Osteoblast (primary cell): ENCODE results near the gene PNP. TPM values are rescaled to one million over a fixed set of nuclear protein-coding genes. Genes with fewer than 3 reads are reported as not detected.

Experiments used
- DNase-seq: peaks from one replicate; pipeline ENCODE4 v3.0.0; 2011; ENCODE audit warnings: low spot score, mixed read lengths; ENCODE audit not compliant: insufficient read length; ENCODE audit errors: missing footprints
- H2AFZ ChIP-seq: 2 replicates; pipeline ENCODE4 v1.6.0; 2011; ENCODE audit warnings: mild to moderate bottlenecking, low read length
- H3K27ac ChIP-seq: 2 replicates; pipeline ENCODE4 v1.5.1; 2011; ENCODE audit warnings: mild to moderate bottlenecking, low read depth, low read length, moderate library complexity
- H3K27me3 ChIP-seq: 2 replicates; pipeline ENCODE4 v1.6.0; 2012; ENCODE audit warnings: mild to moderate bottlenecking, control low read depth, inconsistent platforms, low read length, moderate library complexity; ENCODE audit not compliant: insufficient read depth
- H3K36me3 ChIP-seq: 2 replicates; pipeline ENCODE4 v1.5.1; 2011; ENCODE audit warnings: mild to moderate bottlenecking, low read length, control low read depth, moderate library complexity; ENCODE audit not compliant: insufficient read depth
- H3K4me1 ChIP-seq: 2 replicates; pipeline ENCODE4 v1.5.1; 2011; ENCODE audit warnings: mild to moderate bottlenecking, low read length, control low read depth, moderate library complexity; ENCODE audit not compliant: insufficient read depth
- H3K4me2 ChIP-seq: 2 replicates; pipeline ENCODE4 v1.6.0; 2011; ENCODE audit warnings: mild to moderate bottlenecking, low read length; ENCODE audit not compliant: insufficient read depth
- H3K4me3 ChIP-seq: fragments of 200-600 bp; sonication (generic); 3 replicates; pipeline ENCODE4 v1.5.1; 2012; ENCODE audit warnings: mild to moderate bottlenecking, low read length, inconsistent platforms; ENCODE audit not compliant: insufficient read depth
- H3K79me2 ChIP-seq: 2 replicates; pipeline ENCODE4 v1.6.0; 2012; ENCODE audit warnings: mild to moderate bottlenecking, low read length, control low read depth, inconsistent platforms; ENCODE audit not compliant: insufficient read depth
- H3K9me3 ChIP-seq: 2 replicates; pipeline ENCODE4 v1.5.1; 2011; ENCODE audit warnings: low read depth, low read length, control low read depth
- H4K20me1 ChIP-seq: 2 replicates; pipeline ENCODE4 v1.6.0; 2012; ENCODE audit warnings: mild to moderate bottlenecking, low read length, control low read depth; ENCODE audit not compliant: insufficient read depth
- total RNA-seq: library from RNA; depleted of rRNA; stranded (reverse); fragments of >200 nt; gene quantifications from 2 replicates; pipeline ENCODE4 v1.2.3, GENCODE V29; 2012
- TF ChIP-seq, protein P1 (sequence below): IDR thresholded peaks from 2 replicates; pipeline ENCODE4 v1.5.1; 2011; ENCODE audit warnings: mild to moderate bottlenecking, low read depth, low read length, moderate library complexity; ENCODE audit errors: extremely low read depth

PNP gene
- total RNA-seq, 1 donor = 29.7 TPM

DNA sequence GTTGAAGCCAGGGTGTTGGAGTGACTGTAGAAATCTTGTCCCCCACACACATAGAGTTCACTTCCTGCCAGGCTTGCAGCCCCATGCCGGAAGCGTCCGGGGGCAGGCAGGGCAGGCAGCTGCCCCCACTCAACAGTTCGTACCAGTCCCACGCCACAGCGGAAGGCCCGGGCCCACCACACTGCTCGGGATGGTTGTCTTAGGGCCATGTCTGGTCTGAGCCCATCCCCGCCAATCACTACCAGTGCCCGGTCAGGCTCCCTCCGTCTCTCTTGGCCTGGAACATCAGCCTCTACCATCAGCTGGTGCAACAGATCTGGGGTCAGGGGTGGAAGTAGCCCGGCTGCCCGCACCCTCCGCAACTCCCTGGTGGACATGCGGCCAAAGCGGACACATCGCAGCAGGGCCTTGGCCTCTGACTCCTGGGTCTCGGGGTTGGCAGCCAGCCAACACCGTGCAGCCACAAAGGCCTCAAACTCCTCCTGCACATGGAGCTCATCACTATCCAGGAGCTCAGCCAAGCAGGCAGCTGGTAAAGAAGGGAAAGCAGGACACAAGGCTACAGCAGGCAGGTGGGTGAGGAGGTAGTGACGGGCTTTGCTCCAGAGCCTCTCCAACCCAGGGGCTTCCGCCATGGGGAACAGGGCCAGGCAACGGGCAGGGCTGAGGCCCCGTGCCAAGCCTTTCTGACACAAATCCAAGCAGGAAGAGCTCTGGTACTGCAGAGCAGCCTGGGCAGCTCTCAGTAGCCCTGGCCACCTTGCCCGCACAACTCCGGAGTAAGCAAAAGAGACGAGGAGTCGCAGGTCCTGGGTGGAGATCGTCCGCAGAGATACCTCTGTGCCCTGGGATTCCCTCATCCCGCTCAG, 39.2 kb upstream of the PNP start:
- H3K27me3 ChIP-seq = no peaks in the 10 kb centered on the region
- no peaks in the 10 kb centered on the region for H3K79me2 ChIP-seq
- DNase-seq = no peak
- peaks cover 7% of the 10 kb centered on the region for H3K4me1 ChIP-seq
- no peak overlapping the region for H2AFZ ChIP-seq
- no peak overlapping the region for H3K4me2 ChIP-seq
- no peaks in the 10 kb centered on the region for H3K36me3 ChIP-seq
- no peaks in the 10 kb centered on the region for H3K9me3 ChIP-seq
- no peaks in the 10 kb centered on the region for H4K20me1 ChIP-seq
- TF ChIP-seq, protein P1, sequence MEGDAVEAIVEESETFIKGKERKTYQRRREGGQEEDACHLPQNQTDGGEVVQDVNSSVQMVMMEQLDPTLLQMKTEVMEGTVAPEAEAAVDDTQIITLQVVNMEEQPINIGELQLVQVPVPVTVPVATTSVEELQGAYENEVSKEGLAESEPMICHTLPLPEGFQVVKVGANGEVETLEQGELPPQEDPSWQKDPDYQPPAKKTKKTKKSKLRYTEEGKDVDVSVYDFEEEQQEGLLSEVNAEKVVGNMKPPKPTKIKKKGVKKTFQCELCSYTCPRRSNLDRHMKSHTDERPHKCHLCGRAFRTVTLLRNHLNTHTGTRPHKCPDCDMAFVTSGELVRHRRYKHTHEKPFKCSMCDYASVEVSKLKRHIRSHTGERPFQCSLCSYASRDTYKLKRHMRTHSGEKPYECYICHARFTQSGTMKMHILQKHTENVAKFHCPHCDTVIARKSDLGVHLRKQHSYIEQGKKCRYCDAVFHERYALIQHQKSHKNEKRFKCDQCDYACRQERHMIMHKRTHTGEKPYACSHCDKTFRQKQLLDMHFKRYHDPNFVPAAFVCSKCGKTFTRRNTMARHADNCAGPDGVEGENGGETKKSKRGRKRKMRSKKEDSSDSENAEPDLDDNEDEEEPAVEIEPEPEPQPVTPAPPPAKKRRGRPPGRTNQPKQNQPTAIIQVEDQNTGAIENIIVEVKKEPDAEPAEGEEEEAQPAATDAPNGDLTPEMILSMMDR = no peak
- H3K27ac ChIP-seq = no peak overlapping the region
- H3K4me3 ChIP-seq = no peak overlapping the region

DNA sequence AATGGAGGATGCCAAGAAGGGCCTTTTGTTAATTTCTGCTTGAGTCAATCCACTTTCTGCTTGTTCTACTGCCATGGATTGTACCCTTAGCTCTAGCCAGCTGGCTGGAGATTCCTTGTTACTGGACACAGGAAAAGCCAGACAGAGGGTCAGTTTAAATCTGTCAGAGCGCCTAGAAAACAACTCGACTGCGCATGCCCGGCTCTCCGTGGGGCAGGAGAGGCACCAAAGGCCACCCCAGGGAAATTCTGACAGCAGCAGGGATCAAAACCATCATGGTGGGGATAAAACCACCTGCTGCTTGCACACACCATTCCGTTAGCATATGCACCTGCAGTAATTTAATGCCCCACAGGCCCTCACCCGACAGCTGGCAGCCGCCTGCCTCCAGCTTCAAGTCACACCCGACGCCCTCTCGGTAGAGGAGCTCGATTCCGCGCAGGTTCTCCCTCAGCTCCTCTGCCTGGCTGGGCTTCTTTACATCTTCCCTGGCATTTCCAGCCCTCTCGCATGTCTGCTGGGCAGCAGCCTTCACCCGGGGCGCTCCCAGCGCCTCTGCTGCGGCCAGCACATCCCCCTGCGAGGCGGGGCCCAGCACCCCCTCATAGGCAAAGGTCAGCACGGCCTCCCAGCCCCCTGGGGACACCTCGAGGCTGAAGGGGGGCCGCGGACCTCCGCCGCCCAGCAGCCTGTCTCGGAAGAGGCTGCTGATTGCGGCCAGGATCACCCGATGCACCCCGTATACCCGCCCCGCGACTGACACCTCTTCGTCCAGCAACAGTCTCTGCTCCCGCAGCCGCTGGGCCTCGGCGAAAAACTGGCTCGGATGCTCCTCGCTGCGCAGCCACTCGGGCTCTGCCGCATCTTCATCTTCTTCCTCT, 34.3 kb upstream of the PNP start:
- Histone ChIP-seq H3K9me3 (no peaks in the 10 kb centered on the region), H3K27ac (no peak overlapping the region), H3K4me3 (peak overlapping the region; percentile 59), H4K20me1 (no peaks in the 10 kb centered on the region), H3K27me3 (no peaks in the 10 kb centered on the region), H3K79me2 (no peaks in the 10 kb centered on the region), H3K36me3 (no peaks in the 10 kb centered on the region), H2AFZ (peak overlapping the region; percentile 89), H3K4me2 (peak overlapping the region; percentile 72), H3K4me1 (peaks cover 22% of the 10 kb centered on the region)
- DNase-seq = peak; percentile 81
- TF ChIP-seq, protein P1 = no peak

DNA sequence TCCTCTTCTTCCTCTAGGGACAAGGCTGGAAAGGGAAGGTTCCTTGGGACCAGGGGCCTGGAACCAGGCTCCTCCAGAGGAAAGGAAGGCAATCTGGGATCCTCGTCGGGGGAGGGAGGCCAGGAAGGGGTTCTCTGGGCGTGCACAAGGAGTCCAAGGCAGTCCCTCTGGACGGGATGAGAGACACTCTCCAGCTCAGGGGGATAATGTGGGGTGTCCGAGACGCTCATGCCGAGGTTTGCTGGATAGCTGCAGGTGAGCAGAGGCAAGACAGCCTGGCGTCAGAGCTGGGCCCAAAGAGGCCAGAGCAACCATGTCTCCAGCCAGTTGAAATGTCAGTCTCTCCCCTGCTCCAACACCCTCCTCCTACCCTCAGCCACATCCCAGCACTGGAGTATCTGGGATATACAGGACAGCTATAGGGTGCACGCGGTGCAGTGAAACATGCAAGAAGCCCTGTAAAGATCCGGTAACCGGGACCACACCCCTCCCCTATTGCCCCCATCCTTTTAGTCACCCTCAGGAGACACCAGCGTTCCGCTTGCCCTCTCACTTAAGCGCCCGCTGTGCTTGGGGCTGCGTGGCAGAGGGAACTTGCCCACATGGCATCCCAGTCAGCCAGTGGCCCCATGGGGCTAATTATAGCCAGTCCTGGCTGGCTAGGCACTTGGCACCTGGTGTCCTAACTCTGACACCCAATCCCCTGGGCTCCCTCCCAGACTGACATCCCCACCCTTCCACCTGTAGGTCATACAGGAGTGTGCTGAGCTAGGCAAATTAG, 33.4 kb upstream of the PNP start, which contains the start of gene KLHL33:
TSS of gene KLHL33 (minus strand) at position 585 of the 781 bp plus-strand sequence. CDS start at position 230, 355 bp downstream.
- Histone ChIP-seq H3K27me3 (no peaks in the 10 kb centered on the region), H3K4me2 (peak within 1 kb of the TSS; percentile 72), H3K27ac (peak within 1 kb of the TSS; percentile 71), H3K9me3 (no peaks in the 10 kb centered on the region), H3K4me1 (peaks cover 22% of the 10 kb centered on the region), H2AFZ (peak within 1 kb of the TSS; percentile 89), H3K79me2 (no peaks in the 10 kb centered on the region), H4K20me1 (no peaks in the 10 kb centered on the region), H3K4me3 (peak within 1 kb of the TSS; percentile 59), H3K36me3 (no peaks in the 10 kb centered on the region)
- no peak for DNase-seq
- TF ChIP-seq, protein P1 = no peak
